Measurements from ENCODE around the gene TRIM13.

- TF ChIP-seq CTCF (IDR thresholded peaks at IDR 0.05): no peak
- no peak for TF ChIP-seq POLR2A (IDR thresholded peaks at IDR 0.05)
Observed at GRCh38 chr13:50011461-50011860, 14.6 kb downstream of the TRIM13 start.

All from heart left ventricle (tissue), 13 donors.